HG02571 (cell line): ENCODE results near the gene MYO1D.
"Not testable (repeated sequence)": the region's sequence is repeated elsewhere in the genome, so short reads cannot be mapped to it uniquely, and the experiment has no call there.

Source experiments
- ATAC-seq: cut with Tn5 transposase; IDR thresholded peaks from one replicate; pipeline ENCODE4 v1.9.1; 2021; ENCODE audit warnings: mild to moderate bottlenecking, moderate library complexity; ENCODE audit not compliant: unreplicated experiment

Gene MYO1D

GRCh38 chr17:32481193-32481592 is 395.7 kb downstream of the MYO1D start:
- ATAC-seq: no peak

- no peak for ATAC-seq
These were observed 397.8 kb downstream of the MYO1D start for GRCh38 chr17:32479074-32479617.

DNA sequence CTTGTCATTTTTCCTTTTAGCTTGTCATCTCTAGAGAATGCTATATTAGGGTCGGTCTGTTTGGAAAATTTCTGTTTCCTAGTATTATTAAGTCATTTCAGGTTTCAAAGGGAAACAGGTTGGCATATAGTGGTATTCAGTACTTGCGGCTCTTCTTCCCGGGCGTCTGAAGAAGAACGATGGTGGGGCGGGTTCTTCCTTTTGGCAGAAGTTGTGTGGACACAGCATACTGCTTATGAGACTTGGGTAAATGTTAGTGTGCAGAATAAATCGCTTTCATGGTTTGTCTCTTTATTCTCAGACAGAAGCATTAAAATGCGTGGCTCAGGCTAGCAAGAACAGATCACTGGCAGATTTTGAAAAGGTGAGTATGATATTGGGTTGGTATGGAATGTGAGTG is 399.7 kb downstream of the MYO1D start:
- ATAC-seq: no peak

- ATAC-seq: no peak
These were observed 401.7 kb downstream of the MYO1D start for GRCh38 chr17:32475258-32475657.

- no peak for ATAC-seq
These were observed 405.3 kb downstream of the MYO1D start for GRCh38 chr17:32471652-32472051.

DNA sequence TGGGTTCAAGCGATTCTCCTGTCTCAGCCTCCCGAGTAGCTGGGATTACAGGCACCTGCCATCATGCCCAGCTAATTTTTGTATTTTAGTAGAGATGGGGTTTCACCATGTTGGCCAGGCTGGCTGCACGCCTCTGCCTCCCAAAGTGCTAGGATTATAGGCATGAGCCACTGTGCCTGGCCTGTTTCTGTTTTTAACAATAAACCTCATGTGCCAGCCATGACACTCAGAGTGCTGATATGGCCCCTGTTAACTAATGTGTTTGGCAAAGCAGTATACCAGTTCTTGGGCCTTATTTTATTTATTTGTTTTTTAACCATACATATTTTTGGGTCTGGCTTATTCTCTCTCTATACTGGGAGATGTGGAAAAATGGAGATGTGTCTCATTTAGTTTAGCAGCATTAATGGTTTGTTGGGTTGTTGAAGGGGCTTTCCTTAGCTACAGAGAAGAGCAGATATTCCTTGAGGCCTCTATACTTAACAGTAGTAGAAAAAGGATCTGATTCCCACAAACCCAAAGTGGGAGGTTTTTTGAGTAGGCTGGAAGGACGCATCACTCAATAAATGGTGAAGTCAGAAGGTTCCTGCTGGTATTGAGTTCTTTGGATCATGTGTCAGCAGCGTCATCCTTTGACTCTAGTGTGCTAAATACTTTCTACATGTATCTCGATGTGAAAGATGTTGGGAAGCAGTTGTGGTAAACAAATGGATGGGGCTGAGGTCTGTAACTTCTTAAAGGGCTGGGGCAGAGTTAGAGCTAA is 406.3 kb downstream of the MYO1D start:
- ATAC-seq: no peak

DNA sequence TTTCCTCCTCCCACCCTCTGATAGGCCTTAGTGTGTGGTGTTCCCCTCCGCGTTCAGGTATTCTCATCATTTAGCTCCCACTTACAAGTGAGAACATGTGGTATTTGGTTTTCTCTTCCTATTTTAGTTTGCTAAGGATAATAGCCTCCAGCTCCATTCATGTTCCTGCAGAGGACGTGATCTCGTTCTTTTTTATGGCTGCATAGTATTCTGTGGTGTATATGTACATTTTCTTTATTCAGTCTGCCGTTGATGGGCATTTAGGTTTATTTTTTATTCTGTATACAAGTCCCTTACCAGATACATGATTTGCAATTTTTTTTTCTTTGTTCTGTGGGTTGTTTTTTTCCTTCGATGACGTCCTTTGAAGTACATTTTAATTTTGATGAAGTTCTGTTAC is 409.0 kb downstream of the MYO1D start:
- no peak for ATAC-seq

DNA sequence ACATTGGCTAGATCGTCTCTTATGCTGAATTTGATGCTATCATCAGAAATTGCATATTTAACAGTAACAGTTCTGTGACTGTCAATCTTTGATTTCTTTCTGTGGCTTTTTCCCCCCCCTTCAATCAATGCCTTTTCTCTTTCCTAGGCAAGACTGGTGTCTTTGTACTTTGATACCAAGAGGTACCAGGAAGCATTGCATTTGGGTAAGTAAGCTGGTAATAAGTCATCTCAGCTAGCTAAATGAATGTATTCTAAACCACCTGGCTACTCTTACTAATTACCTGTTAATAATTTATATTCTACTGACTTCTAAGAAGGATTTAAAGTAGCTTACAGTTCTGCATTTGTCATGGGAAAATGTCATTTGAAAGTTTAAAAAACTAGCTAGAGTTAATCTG is 412.6 kb downstream of the MYO1D start:
- no peak for ATAC-seq

- no peak for ATAC-seq
These were observed 413.6 kb downstream of the MYO1D start for GRCh38 chr17:32463304-32463703.

GRCh38 chr17:32461853-32462617 is 414.9 kb downstream of the MYO1D start:
- no peak for ATAC-seq

- ATAC-seq: no peak
These were observed 415.4 kb downstream of the MYO1D start for GRCh38 chr17:32461498-32461852.

DNA sequence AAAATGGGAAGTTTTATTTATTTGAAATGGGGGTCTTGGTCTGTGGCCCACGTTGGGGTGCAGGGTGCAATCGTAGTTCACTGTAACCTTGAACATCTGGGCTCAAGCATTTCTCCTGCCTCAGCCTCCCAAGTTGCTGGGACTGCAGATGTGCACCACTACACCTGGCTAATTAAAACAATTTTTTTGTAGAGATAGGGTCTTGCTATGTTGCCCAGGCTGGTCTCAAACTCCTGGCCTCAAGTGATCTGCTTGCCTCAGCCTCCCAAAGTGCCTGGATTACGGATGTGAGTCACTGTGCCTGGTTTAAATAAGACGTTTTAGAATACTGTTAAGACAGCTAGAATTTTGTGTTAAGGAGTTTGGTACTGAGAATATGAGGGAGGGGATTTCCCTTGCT is 416.9 kb downstream of the MYO1D start:
- no peak for ATAC-seq

GRCh38 chr17:32458371-32458770 is 418.6 kb downstream of the MYO1D start:
- no peak for ATAC-seq

- no peak for ATAC-seq
These were observed 423.6 kb downstream of the MYO1D start for GRCh38 chr17:32453370-32453769.

- ATAC-seq: no peak
These were observed 424.6 kb downstream of the MYO1D start for GRCh38 chr17:32452281-32452680.

DNA sequence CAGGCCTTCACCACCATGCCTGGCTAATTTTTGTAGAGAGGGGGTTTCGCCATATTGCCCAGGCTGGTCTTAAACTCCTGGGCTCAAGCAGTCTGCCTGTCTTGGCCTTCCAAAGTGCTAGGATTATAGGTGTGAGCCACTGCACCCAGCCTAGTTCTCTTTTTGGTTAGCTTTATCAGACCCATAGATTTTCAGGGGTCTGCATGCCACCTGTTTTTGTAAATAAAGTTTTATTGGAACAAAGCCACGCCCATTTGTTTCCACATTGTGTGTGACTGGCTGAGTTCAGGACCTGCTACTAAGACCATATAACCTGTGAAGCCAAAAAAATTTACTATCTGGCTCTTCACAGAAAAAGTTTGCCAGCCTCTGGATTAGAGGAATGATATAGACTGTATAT is 425.0 kb downstream of the MYO1D start:
- no peak for ATAC-seq

GRCh38 chr17:32450379-32450778 is 426.5 kb downstream of the MYO1D start:
- ATAC-seq: not testable (repeated sequence)

DNA sequence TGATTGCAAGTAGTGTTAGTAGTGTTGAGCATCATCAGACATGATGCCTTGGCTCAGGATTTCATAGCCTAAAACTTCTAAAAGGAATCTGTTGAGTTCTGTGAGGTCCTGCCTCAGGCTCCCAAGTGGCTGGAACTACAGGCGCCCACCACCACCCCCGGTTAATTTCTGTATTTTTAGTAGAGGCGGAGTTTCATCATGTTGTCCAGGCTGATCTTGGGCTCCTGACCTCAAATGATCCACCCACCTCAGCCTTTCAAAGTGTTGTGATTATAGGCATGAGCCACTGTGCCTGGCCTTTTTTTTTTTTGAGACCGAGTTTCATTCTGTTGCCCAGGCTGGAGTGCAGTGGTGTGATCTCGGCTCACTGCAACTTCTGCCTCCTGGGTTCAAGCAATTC is 427.0 kb downstream of the MYO1D start:
- ATAC-seq: no peak

DNA sequence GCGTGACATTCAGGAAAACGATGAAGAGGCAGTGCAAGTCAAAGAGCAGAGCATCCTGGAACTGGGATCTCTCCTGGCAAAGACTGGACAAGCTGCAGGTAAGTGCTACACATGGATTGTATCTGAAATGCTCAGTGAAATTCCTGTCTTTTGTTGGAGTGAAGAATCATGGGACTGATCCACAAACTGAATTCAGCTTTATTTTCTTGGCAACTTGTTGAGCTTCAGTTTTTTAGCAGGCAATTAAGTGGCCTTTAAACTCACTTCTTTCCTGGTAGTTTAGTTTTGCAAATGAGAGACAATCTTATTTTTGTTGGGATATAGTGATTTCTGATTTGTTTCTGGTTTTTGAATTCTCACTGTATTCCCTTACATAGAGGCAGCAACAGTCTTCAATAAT is 430.0 kb downstream of the MYO1D start:
- ATAC-seq: no peak

DNA sequence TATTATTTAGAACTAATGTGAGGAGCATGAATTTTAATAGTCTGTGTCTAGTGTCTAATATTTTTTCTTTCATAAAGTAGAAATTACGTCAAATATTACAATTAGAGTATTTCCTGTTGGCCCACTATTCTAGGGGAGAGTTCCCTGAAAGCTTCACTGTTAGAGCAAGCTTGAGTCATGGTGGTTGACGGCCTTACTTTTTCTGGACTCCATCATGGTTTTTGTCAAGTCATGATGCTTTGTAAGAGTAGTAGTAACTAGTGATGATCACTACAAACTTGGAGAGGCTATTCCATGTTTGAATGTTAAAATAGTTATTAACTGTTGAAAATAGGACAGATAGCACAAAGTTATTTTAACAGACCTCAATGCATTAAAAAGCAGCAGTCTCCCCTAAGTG is 431.0 kb downstream of the MYO1D start:
- ATAC-seq: no peak

DNA sequence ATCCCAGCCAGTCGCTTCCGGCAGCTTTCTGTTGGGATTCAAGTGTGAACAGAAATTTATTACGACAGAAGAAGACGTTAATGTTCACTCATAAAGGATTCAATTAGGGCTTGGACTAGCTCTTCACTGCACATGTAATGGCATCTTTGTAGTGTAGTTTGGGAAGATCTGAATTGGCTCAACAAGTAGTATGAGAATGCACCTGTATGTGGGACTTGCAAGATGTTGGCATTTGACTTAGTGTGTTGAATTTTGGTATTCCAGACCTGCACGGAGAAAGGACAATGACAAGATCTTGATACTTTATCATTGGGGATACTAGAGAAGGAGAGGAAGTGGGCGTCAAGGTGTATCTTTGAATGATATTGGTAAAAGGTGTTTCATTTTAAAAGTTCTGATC is 431.4 kb downstream of the MYO1D start:
- no peak for ATAC-seq

DNA sequence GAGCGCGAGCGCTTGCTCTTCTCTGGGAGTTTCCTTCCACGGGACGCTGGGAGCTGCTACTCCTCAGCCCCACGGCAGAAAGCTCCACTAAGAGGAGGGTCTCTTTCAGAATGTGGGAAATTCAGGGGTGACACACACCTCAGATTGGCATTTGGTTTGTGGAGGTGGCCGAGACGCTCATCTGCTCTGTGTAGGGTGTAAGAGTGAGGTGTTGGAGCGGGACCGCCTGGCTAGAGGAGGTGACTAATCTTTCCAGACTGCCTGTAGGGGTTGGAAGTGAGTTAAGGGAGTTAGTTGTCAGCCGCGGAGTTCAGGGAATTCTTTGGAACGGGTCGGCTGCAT is 431.9 kb downstream of the MYO1D start:
- peak; percentile 15 for ATAC-seq
